GM18499 (cell line): ENCODE data around the gene OR2T5.
A peak's percentile ranks its signal among the peaks of the same experiment; 100 is the strongest.
"Not testable (repeated sequence)": the region's sequence is repeated elsewhere in the genome, so short reads cannot be mapped to it uniquely, and the experiment has no call there.

Source experiments
- ATAC-seq: cut with Tn5 transposase; IDR thresholded peaks from one replicate; pipeline ENCODE4 v1.9.1; 2021; ENCODE audit warnings: moderate number of reproducible peaks; ENCODE audit not compliant: insufficient read depth, unreplicated experiment

The OR2T5 gene

GRCh38 chr1:248488289-248488688 is at the start of gene OR2T5:
TSS of gene OR2T5 (plus strand) at chr1:248488589. CDS start at chr1:248488589, 0 bp downstream.
- ATAC-seq = not testable (repeated sequence)

GRCh38 chr1:248438668-248439067 is 49.7 kb upstream of the OR2T5 start:
- ATAC-seq = not testable (repeated sequence)

GRCh38 chr1:248439283-248439682 is 49.1 kb upstream of the OR2T5 start:
- ATAC-seq = not testable (repeated sequence)

GRCh38 chr1:248442500-248443277 is 45.7 kb upstream of the OR2T5 start:
- ATAC-seq = not testable (repeated sequence)

GRCh38 chr1:248444603-248445002 is 43.8 kb upstream of the OR2T5 start:
- not testable (repeated sequence) for ATAC-seq

GRCh38 chr1:248445399-248445798 is 43.0 kb upstream of the OR2T5 start, which contains the start of gene OR2T2:
TSS of gene OR2T2 (plus strand) at chr1:248445637. CDS start at chr1:248452798, 7,161 bp downstream.
- ATAC-seq = not testable (repeated sequence)

- ATAC-seq = peak; percentile 45
These were observed 39.8 kb upstream of the OR2T5 start for GRCh38 chr1:248448409-248449074.

- not testable (repeated sequence) for ATAC-seq
These were observed 38.4 kb upstream of the OR2T5 start for GRCh38 chr1:248449821-248450465.

GRCh38 chr1:248450466-248451145 is 37.8 kb upstream of the OR2T5 start:
- ATAC-seq = peak; percentile 64

GRCh38 chr1:248453619-248454018 is 34.8 kb upstream of the OR2T5 start:
- not testable (repeated sequence) for ATAC-seq

- ATAC-seq = not testable (repeated sequence)
These were observed 33.3 kb upstream of the OR2T5 start for GRCh38 chr1:248455045-248455444.

- not testable (repeated sequence) for ATAC-seq
These were observed 31.8 kb upstream of the OR2T5 start for GRCh38 chr1:248456635-248457034.

- ATAC-seq = not testable (repeated sequence)
These were observed 29.3 kb upstream of the OR2T5 start for GRCh38 chr1:248459117-248459516.

GRCh38 chr1:248471154-248471553 is 17.2 kb upstream of the OR2T5 start:
- ATAC-seq = no peak

GRCh38 chr1:248472111-248472510 is 16.3 kb upstream of the OR2T5 start:
- ATAC-seq = not testable (repeated sequence)

- not testable (repeated sequence) for ATAC-seq
These were observed 15.3 kb upstream of the OR2T5 start, which contains the start of gene OR2T3 for GRCh38 chr1:248473051-248473450. TSS of gene OR2T3 (plus strand) at chr1:248473351. CDS start at chr1:248473351, 0 bp downstream.

- not testable (repeated sequence) for ATAC-seq
These were observed 12.7 kb upstream of the OR2T5 start for GRCh38 chr1:248475660-248476059.

GRCh38 chr1:248481686-248482579 is 6.5 kb upstream of the OR2T5 start:
- ATAC-seq = peak; percentile 68

GRCh38 chr1:248496661-248497060 is 8.3 kb downstream of the OR2T5 start:
- ATAC-seq = not testable (repeated sequence)
